Fibroblast of skin of right biceps (primary cell): Measurements from ENCODE around the gene COX6B2.
A peak's percentile ranks its signal among the peaks of the same experiment; 100 is the strongest.

Experiments
- DNase-seq: peaks from one replicate; pipeline ENCODE4 v3.0.0-alpha.2; 2013

COX6B2 gene

GRCh38 chr19:55383279-55384130 lies 29.0 kb upstream of the COX6B2 start:
- peak; percentile 74 for DNase-seq

- DNase-seq = no peak
Observed at GRCh38 chr19:55382522-55383054, 28.1 kb upstream of the COX6B2 start.

GRCh38 chr19:55382013-55382412 lies 27.5 kb upstream of the COX6B2 start:
- DNase-seq = no peak

GRCh38 chr19:55379174-55379573 lies 24.7 kb upstream of the COX6B2 start:
- DNase-seq = no peak

DNA sequence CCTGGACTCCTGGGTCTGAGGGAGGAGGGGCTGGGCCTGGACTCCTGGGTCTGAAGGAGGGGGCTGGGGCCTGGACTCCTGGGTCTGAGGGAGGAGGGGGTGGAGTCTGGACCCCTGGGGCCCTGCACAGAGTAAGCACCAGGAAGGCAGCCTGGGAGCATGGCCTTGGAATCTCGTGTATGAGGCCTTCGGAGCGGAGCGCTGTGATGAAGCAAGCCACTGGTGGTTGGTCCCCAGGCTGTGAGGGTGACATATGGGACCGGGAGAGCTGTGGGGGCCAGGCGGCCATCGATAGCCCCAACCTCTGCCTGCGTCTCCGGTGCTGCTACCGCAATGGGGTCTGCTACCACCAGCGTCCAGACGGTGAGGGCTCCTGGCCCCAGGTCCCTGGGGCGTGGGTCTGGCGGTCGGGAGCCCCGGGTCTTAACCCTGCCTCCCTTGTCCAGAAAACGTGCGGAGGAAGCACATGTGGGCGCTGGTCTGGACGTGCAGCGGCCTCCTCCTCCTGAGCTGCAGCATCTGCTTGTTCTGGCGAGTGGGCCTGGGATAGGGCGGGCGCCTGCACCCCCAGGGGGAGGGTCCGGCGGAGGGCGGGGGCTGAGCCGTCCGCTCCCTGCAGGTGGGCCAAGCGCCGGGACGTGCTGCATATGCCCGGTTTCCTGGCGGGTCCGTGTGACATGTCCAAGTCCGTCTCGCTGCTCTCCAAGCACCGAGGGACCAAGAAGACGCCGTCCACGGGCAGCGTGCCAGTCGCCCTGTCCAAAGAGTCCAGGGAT lies 23.0 kb upstream of the COX6B2 start:
- no peak for DNase-seq

- DNase-seq = no peak
Observed at GRCh38 chr19:55376241-55376933, 21.9 kb upstream of the COX6B2 start, which contains the start of gene TMEM190. Gene TMEM190 (plus strand): TSS chr19:55376826. CDS start chr19:55376854, 28 bp downstream.

- peak; percentile 47 for DNase-seq
Observed at GRCh38 chr19:55373993-55374757, 19.7 kb upstream of the COX6B2 start.

DNA sequence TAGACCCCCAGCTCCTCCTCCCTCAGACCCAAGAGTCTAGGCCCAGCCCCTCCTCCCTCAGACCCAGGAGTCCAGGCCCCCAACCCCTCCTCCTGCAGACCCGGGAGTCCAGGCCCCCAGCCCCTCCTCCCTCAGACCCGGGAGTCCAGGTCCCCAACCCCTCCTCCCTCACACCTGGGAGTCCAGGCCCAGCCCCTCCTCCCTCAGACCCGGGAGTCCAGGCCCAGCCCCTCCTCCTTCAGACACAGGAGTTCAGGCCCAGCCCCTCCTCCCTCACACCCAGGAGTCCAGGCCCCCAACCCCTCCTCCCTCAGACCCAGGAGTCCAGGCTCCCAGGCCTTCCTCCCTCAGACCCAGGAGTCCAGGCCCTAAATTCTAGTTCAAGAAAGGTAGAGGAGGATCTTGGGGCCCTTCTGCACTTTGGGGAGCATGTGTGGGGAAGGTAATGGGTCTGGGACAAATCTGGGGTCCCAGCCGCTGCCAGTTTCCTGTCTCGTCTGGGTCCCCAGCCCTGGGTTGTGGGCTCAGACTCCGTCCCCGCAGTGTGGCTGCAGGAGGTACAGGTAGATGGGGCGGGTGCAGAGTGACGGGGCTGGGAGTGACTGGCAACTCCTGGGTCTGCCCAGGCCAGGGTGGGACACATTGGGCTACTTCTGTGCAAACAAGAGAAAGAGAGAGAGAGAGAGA lies 18.9 kb upstream of the COX6B2 start:
- no peak for DNase-seq

- DNase-seq = peak; percentile 87
Observed at GRCh38 chr19:55372316-55373081, 18.0 kb upstream of the COX6B2 start.

DNA sequence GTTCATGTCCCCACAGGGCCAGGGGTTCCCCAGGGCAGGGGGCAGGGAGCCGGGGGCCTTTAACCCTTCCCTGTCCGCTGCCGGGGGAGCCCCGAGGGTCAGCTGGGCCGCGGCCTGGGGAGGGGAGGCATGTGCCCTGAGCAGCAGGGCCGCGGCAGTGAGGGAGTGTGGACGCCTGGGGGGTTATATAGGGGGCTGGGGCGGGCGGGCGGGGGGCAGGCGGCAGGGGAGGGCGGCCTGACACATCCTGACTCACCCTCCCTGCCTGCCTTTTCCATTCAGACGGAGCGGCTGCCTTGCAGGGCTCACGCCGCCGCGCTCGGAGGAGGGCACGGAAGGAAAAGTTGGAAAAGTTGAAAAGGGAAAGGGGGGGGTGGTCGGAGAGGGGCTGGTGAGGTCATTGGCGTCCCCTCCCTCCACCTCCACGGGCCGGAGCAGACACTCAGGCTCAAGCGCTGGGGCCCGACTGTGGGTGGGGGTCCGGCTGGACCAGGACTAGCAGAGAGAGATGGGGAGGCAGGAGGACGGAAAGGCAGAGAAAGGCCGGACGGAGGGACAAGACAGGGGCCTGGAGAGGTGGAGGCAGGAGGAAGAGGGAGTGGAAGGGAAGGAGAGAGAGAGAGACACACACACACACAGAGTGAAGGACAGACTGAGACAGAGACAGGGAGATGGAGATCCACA lies 15.9 kb upstream of the COX6B2 start, which contains the start of gene IL11:
Gene IL11, minus strand, starts transcription at position 159 of the 684 bp plus-strand sequence. Its CDS starts 153 bp downstream, at position 6.
- peak; percentile 85 for DNase-seq

DNA sequence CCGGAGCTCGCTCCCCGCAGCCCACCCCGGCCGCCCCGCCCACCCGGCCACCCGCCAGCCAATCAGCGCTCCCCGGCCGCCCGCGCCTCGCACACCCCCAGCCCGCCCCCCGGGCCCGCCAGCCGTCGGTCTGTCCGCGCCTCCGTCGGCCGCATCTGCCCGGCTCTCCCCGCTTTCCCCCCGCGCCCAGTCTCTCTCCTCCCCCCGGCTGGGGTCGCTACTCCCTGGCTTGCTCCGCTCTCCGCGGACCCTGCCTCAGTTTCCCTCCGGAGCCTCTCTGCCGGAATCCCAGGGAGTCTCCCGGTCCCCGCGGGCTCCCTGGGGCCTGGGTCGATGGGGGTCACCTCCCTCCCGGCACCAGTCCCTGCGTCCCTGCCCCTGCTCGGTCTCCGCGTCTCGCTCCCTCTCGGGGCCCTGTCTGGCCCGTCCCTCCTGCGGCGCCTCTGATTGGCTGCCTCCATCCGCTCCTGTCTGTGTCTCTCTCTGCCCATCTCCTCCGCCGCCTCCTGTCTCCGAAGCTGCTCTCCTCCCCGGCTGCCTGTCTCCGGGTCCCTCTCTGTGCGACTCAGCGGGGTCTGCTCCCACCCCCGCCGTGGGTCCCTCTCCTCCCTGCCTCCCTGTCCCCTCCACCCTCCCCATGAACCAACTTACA lies 15.3 kb upstream of the COX6B2 start:
- DNase-seq = peak; percentile 85

GRCh38 chr19:55368701-55369563 lies 14.4 kb upstream of the COX6B2 start:
- DNase-seq = peak; percentile 73

DNA sequence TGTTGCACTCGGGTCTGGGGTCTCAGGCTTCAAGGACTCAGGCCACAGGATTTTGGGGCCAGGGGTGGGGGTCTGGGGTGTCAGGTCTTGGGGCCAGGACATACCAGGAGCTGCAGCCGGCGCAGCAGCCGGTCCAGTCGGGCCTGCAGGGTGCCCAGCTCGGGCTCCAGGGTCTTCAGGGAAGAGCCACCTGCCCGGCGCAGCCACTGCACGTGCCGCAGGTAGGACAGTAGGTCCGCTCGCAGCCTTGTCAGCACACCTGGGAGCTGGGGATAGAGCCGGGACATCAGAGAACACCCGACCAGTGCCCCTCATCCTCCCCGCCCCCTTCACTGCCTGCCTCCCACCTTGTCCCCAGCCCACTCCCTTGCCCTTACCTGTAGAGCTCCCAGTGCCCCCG lies 13.6 kb upstream of the COX6B2 start:
- DNase-seq = no peak

GRCh38 chr19:55366790-55367189 lies 12.3 kb upstream of the COX6B2 start:
- DNase-seq = no peak

DNA sequence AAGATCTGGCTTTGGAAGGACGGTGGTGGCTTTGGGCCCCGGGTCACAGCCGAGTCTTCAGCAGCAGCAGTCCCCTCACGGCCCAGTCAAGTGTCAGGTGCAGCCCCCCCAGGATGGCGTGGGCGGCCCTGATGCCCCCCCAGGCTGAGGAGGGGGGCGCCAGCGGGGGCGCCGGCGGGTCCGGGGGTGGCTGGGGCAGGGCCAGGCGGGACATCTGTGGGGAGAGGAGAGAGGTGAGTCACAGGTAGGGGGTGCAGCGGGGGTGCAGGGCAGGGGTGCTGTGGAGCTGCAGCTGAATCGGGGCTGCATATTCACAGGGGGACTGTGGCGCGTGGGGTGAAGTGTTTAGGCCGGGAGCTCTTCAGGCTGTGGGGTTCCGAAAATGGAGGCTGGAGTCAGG lies 11.4 kb upstream of the COX6B2 start:
- no peak for DNase-seq

GRCh38 chr19:55365245-55365644 lies 10.7 kb upstream of the COX6B2 start:
- DNase-seq = no peak

DNA sequence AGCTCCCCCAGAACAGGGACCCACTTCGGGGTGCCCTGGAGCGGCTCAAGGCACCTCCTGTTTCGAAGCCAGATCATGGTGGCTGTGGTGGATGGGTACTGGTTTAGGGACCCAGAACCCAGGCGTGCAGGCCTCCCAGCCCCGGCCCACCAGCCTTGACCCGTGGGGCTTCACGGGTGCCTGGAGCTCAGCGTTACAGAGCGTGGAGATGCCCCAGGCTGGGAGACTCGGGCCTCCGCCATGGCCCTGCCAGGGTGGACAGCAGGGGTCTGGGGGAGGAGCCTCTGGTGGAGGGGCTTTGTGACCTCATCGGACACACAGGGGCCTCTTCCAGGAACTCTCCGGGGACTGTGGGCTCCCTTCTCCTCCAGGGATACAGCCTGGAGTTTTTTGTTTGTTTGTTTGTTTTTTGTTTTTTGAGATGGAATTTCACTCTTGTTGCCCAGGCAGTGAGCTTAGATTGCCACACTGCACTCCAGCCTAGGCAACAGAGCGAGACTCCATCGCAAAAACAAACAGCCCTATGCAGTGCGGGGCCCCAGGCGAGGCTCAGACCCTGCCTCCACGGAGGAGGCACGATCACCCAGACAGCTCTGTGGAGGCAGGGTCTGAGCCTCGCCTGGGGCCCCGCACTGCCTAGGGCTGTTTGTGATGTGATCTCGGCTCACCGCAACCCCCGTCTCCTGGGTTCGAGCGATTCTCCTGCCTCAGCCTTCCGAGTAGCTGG lies 8.6 kb upstream of the COX6B2 start, which contains the start of gene GARIN5B:
Gene GARIN5B, minus strand, starts transcription at position 271 of the 727 bp plus-strand sequence. Its CDS starts 194 bp downstream, at position 77.
- DNase-seq = no peak
